Measurements from ENCODE around the gene PATZ1. TPM values are rescaled to one million over a fixed set of nuclear protein-coding genes. Genes with fewer than 3 reads are reported as not detected.

The PATZ1 gene
- total RNA-seq, 2 experiments from 2014 or later = 27.4 to 28.2 TPM

DNA sequence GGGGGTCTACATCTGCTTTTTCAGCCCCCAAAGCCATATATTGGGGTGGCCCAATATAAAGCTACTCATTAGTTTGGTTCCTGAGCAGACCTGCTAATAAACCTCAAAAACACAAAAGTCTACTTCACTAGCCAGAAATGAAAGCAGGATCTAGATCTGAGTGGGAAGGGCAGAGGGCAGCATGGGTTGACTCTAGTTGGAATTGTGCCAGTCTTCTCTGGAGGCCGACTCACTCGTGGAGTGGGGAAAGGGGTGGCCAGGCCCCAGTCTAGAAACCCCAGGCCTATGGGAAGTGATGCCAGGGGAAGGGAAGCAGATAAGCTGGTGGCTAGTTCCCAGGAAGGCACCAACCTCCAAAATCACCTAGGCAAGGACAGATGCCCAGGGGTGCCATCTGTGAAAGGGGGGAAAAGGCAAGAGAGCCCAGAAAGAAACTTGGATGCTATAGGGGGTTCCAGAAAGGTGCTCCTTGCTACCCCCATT, 5.3 kb downstream of the PATZ1 start:
- H3K4me3 Mint-ChIP-seq = no peak overlapping the region
- peaks cover 28% of the 10 kb centered on the region for H3K36me3 Mint-ChIP-seq
- H3K9me3 Mint-ChIP-seq (ENCODE audit: low read depth) = no peaks in the 10 kb centered on the region
- peak overlapping the region; percentile 41 for H3K27ac Mint-ChIP-seq
- CTCF ChIA-PET = interaction anchor here (1.6 kb wide), 1 partner anchor 28 kb away, joined by 5 read pairs; no protein-coding TSS in a partner anchor
- DNase-seq = no peak
- no peaks in the 10 kb centered on the region for H3K27me3 Mint-ChIP-seq
- no peak for ATAC-seq
- H3K4me1 Mint-ChIP-seq = peaks cover 62% of the 10 kb centered on the region

GRCh38 chr22:31340360-31340759, 5.8 kb downstream of the PATZ1 start:
- H3K9me3 Mint-ChIP-seq (ENCODE audit: low read depth) = no peaks in the 10 kb centered on the region
- no peak for ATAC-seq
- CTCF ChIA-PET = interaction anchor here (1.6 kb wide), 1 partner anchor 27 kb away, joined by 5 read pairs; no protein-coding TSS in a partner anchor
- no peak for DNase-seq
- H3K4me1 Mint-ChIP-seq = peaks cover 62% of the 10 kb centered on the region
- no peak overlapping the region for H3K27ac Mint-ChIP-seq
- H3K27me3 Mint-ChIP-seq = no peaks in the 10 kb centered on the region
- H3K4me3 Mint-ChIP-seq = no peak overlapping the region
- peaks cover 28% of the 10 kb centered on the region for H3K36me3 Mint-ChIP-seq

DNA sequence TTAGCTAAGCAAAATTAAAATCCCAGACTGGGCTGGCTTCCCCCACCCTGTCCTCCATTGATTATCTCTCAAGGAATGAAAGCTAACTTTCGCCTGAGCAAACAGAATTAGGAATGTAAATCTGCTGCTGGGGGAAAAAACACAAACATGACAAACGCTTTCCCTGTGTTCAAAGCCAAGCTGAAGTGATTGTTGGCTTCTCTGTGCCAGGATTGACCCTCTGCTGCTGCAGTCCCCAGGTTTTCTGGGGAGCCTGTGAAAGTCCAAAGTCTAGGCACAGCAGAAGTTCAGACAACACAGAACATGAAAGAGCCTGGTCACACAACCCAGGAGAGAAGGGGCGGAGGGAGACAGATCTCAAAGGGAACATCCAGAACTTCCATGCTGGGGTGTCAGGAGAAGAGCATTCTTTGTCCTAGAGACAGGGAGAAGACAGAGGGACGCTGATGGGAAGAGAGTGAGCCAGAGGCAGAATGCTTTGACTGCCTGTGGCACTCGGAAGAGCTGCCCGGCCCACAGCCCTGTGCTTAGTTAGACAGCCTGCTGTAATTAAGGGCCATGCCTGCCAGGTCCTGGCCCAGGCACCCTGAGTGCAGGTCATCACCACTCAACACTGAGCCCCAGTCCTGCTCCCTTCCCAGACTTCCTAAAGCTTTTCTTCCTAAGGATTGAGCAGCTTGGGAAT, 6.9 kb downstream of the PATZ1 start:
- ATAC-seq = no peak
- peaks cover 21% of the 10 kb centered on the region for H3K36me3 Mint-ChIP-seq
- H3K4me3 Mint-ChIP-seq = no peak overlapping the region
- H3K27me3 Mint-ChIP-seq = no peaks in the 10 kb centered on the region
- no peak for DNase-seq
- CTCF ChIA-PET = interaction anchor here (0.9 to 1.6 kb wide), 3 partner anchors 9 to 26 kb away, joined by 3 to 5 read pairs (median 3); no protein-coding TSS in a partner anchor
- peak overlapping the region; percentile 9 for H3K27ac Mint-ChIP-seq
- H3K9me3 Mint-ChIP-seq (ENCODE audit: low read depth) = no peaks in the 10 kb centered on the region
- peaks cover 55% of the 10 kb centered on the region for H3K4me1 Mint-ChIP-seq

DNA sequence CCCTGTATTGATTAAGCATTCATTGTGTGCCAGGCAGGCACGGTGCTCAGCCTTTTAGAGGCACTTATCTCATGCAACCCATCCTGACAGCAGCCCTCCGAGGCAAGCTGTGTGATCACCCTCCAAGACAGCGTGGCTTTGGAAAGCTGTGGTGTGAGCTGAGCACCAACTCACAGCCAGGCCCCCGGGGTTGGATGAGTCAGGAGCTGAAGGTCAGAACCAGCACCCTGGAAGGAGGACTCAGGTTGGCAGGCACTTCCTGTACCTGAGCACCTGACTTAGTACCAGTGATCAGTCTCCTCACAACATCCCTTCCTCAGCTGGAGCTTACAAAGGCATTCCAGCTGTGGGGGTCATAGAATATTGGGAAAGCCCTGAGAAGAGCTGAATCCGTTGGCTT, 9.0 kb downstream of the PATZ1 start:
- no peak overlapping the region for H3K4me3 Mint-ChIP-seq
- CTCF ChIA-PET = interaction anchor here (0.8 to 2.1 kb wide), 5 partner anchors 8 to 41 kb away, joined by 3 to 7 read pairs (median 4); partner anchors contain the start of gene PATZ1
- H3K27me3 Mint-ChIP-seq = no peaks in the 10 kb centered on the region
- H3K9me3 Mint-ChIP-seq (ENCODE audit: low read depth) = no peaks in the 10 kb centered on the region
- H3K36me3 Mint-ChIP-seq = peaks cover 20% of the 10 kb centered on the region
- no peak for ATAC-seq
- no peak overlapping the region for H3K27ac Mint-ChIP-seq
- H3K4me1 Mint-ChIP-seq = peaks cover 34% of the 10 kb centered on the region
- peak; percentile 43 for DNase-seq

DNA sequence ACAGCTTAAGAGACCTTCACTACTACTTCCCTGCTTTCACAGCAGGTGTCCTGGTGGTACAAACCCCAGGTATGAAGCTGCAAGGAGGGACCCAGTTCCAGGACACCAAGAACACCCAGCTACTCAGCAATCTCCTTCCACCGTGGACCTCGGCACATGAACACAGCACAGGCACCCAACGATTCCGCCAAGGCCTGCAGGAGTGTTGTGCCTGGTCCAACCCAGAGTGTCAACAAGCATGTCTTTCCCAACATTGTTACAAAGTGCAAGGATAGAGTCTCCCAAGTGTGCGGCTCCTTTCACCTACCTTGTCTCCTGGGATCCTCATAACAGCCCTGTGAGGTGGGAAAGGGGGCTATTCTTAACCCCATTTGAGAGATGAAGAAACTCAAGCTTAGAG, 11.8 kb downstream of the PATZ1 start:
- no peak overlapping the region for H3K4me3 Mint-ChIP-seq
- CTCF ChIA-PET = interaction anchor here (4.7 kb wide), 1 partner anchor 21 kb away, joined by 16 read pairs; no protein-coding TSS in a partner anchor
- H3K4me1 Mint-ChIP-seq = peaks cover 31% of the 10 kb centered on the region
- H3K27ac Mint-ChIP-seq = no peak overlapping the region
- no peaks in the 10 kb centered on the region for H3K27me3 Mint-ChIP-seq
- DNase-seq = no peak
- H3K36me3 Mint-ChIP-seq = peaks cover 22% of the 10 kb centered on the region
- no peaks in the 10 kb centered on the region for H3K9me3 Mint-ChIP-seq (ENCODE audit: low read depth)
- no peak for ATAC-seq

DNA sequence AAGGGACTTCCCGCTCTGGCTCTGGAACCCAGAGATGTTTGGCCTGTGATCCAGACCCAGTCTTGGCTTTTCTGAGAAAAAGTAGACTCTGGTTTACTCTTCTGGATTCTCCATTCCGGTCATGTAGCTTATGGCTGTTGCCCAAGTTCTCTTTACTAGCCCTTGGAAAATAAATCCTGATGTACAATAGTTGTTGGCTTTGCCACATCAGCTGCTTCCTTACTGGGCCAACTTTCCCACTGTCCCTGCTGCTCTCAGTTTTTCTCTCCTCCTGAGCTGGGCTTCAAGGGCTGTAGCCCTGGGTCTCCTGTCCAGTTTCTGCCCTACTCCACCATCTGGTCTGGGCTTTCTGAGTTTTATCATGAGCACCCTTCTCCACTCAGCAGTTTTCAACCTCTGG, 12.5 kb downstream of the PATZ1 start:
- no peaks in the 10 kb centered on the region for H3K27me3 Mint-ChIP-seq
- DNase-seq (no peak), ATAC-seq (no peak)
- CTCF ChIA-PET = interaction anchor here (4.7 kb wide), 1 partner anchor 20 kb away, joined by 16 read pairs; no protein-coding TSS in a partner anchor
- H3K4me1 Mint-ChIP-seq = peaks cover 29% of the 10 kb centered on the region
- peaks cover 25% of the 10 kb centered on the region for H3K36me3 Mint-ChIP-seq
- H3K9me3 Mint-ChIP-seq (ENCODE audit: low read depth) = no peaks in the 10 kb centered on the region
- no peak overlapping the region for H3K4me3 Mint-ChIP-seq
- no peak overlapping the region for H3K27ac Mint-ChIP-seq

DNA sequence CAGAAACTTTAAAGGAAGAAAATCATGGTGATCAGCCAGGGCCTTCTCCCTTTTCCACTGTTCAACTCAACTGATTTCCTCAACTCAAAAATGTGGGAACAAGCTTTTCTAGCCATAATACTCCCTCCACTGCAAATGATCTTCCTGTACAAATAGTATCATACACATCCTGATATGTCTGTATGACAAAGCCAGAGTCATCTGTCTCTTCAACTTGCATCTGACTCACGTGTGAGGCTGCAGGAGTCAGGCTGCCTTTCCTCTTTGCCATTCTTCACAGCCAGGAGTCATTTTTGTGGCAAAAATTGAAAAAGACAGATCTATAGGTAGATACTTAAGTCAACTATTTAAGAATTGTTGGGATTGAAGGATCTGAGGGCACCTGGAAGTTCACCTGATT, 13.3 kb downstream of the PATZ1 start:
- CTCF ChIA-PET = interaction anchor here (4.7 kb wide), 1 partner anchor 19 kb away, joined by 16 read pairs; no protein-coding TSS in a partner anchor
- ATAC-seq (no peak), DNase-seq (no peak)
- H3K27me3 Mint-ChIP-seq = no peaks in the 10 kb centered on the region
- H3K4me3 Mint-ChIP-seq = no peak overlapping the region
- peaks cover 29% of the 10 kb centered on the region for H3K36me3 Mint-ChIP-seq
- no peak overlapping the region for H3K27ac Mint-ChIP-seq
- H3K4me1 Mint-ChIP-seq = peaks cover 24% of the 10 kb centered on the region
- H3K9me3 Mint-ChIP-seq (ENCODE audit: low read depth) = no peaks in the 10 kb centered on the region

DNA sequence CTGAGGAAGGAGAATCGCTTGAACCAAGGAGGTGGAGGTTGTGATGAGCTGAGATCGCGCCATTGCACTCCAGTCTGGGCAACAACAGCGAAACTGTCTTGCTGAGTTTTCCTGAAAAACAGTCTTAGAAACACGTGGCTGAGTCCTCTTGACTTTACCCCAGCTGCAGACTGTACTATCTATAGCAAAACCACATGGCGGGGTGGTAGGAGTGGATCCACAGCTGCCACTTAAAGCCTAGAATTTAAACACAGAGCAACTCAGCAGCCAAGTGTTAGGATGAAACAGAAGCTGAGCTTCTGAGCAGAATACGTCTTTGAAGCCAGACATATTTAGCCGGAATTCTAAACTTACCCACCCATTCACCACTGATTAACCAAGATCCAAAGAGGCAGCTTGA, 14.1 kb downstream of the PATZ1 start:
- ATAC-seq (no peak), DNase-seq (no peak)
- H3K4me1 Mint-ChIP-seq = peaks cover 18% of the 10 kb centered on the region
- peaks cover 30% of the 10 kb centered on the region for H3K36me3 Mint-ChIP-seq
- no peak overlapping the region for H3K4me3 Mint-ChIP-seq
- no peaks in the 10 kb centered on the region for H3K27me3 Mint-ChIP-seq
- CTCF ChIA-PET = interaction anchor here (4.7 kb wide), 1 partner anchor 19 kb away, joined by 16 read pairs; no protein-coding TSS in a partner anchor
- H3K9me3 Mint-ChIP-seq (ENCODE audit: low read depth) = no peaks in the 10 kb centered on the region
- H3K27ac Mint-ChIP-seq = no peak overlapping the region

DNA sequence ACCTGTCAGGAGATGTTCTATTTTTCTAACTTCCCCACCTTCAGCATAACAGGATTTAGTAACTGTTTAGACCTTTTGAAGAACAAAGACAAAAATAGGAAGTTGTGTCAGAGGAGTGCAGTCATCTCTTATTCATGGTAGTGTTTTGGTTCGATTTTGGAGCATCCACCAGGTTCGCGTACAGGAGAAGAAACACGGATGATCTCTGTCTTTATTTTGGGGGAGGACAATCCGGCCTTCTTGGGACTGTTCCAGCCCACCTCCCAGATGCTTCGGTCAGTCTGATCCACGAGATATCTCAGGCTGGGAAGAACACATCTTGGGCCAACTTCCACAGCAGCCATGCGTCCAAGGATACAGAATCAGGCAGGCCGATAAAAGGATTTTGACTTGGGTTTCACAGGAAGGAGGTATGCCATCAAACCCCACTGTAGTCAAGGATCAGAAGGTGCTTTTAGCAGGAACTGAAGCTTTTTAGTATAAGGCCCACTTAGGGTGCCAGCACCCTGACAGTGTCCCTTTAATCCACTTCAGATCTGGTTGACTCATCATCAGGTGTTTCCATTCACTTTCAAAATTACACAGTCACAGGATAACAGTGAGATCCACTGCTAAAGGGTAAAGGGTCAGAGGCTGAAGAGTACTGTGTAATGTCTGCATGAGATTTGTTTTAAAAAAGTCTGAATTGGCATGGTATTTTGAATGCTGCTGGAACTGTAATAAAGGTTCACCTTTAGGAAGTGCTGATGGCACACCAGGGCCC, 16.5 kb downstream of the PATZ1 start:
- Mint-ChIP-seq H3K4me3 (no peak overlapping the region), H3K9me3 (ENCODE audit: low read depth) (no peaks in the 10 kb centered on the region), H3K36me3 (peaks cover 40% of the 10 kb centered on the region), H3K27ac (peak overlapping the region; percentile 45), H3K27me3 (no peaks in the 10 kb centered on the region), H3K4me1 (peaks cover 18% of the 10 kb centered on the region)
- CTCF ChIA-PET = no interaction called here
- DNase-seq (no peak), ATAC-seq (peak; percentile 70)

- H3K9me3 Mint-ChIP-seq (ENCODE audit: low read depth) = no peaks in the 10 kb centered on the region
- no peak overlapping the region for H3K4me3 Mint-ChIP-seq
- CTCF ChIA-PET = no interaction called here
- no peak overlapping the region for H3K27ac Mint-ChIP-seq
- no peak for ATAC-seq
- H3K4me1 Mint-ChIP-seq = peaks cover 19% of the 10 kb centered on the region
- peaks cover 40% of the 10 kb centered on the region for H3K36me3 Mint-ChIP-seq
- DNase-seq = no peak
- no peaks in the 10 kb centered on the region for H3K27me3 Mint-ChIP-seq
Measured at GRCh38 chr22:31329029-31329428, 17.1 kb downstream of the PATZ1 start.

- no peaks in the 10 kb centered on the region for H3K27me3 Mint-ChIP-seq
- peaks cover 37% of the 10 kb centered on the region for H3K36me3 Mint-ChIP-seq
- no peak overlapping the region for H3K27ac Mint-ChIP-seq
- ATAC-seq = no peak
- CTCF ChIA-PET = interaction anchor here (0.9 to 1.4 kb wide), 2 partner anchors 15 to 116 kb away, joined by 3 to 4 read pairs; partner anchors contain the start of gene LIMK2
- H3K4me1 Mint-ChIP-seq = peaks cover 19% of the 10 kb centered on the region
- H3K4me3 Mint-ChIP-seq = no peak overlapping the region
- DNase-seq = no peak
- H3K9me3 Mint-ChIP-seq (ENCODE audit: low read depth) = no peaks in the 10 kb centered on the region
Measured at GRCh38 chr22:31328544-31328960, 17.6 kb downstream of the PATZ1 start.

DNA sequence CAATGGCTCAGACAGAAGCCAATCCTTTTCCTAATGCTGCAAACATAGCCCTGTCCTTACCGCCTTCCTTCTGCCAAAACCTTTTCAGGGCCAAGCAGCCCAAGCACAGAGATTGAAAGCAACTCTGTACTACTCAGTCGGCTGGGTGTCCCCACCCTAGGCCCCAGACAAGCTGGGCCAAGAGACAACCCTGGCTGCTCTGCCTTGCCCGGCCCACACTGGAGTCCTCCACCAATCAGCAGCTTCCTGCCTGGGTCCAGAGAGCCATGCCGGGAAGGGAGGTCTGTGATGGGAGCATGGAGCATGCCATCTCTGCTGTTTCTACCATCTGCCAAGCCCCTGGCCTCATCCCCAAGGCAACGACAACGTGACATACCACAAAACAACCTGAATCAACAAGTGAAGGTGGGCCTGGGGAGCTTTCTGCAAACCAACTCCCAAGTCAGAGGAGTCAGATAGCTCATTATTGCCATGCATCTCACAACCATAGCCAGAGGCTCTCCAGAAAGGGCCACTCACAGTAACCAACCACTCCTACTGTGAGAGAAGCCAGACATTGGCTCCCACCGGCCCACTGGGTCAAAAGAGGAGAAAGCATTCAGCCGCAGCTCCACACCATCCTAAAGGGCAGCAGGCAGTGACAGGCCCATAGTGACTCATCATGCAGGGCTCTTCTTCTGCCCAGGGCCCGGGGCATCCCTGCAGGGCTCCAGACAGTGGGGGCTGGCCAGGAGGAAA, 18.2 kb downstream of the PATZ1 start:
- H3K27me3 Mint-ChIP-seq = no peaks in the 10 kb centered on the region
- H3K36me3 Mint-ChIP-seq = peaks cover 37% of the 10 kb centered on the region

DNA sequence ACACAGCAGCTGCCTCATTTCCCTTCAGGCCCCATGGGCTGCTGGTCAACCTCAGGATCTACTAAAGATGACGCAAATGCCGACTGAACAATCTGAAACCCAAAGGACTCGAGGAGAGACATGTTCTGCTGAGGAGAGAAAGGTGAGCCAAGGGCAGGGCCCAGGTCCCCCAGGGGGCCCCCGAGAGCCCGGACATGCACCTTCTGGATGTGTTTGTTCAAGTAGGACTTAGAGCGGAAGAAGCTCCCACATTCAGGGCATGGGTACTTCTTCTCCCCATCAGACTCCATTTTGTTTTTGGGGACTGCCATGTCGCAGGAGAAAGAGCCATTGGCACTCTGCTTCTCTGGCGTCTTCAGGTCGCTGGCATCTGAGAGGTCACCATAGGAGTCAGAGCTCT, 19.3 kb downstream of the PATZ1 start:
- H3K36me3 Mint-ChIP-seq = peaks cover 31% of the 10 kb centered on the region
- no peak overlapping the region for H3K4me3 Mint-ChIP-seq
- DNase-seq = no peak
- H3K27ac Mint-ChIP-seq = no peak overlapping the region
- no peaks in the 10 kb centered on the region for H3K9me3 Mint-ChIP-seq (ENCODE audit: low read depth)
- CTCF ChIA-PET = interaction anchor here (0.6 to 1.1 kb wide), 2 partner anchors 14 to 56 kb away, joined by 3 to 4 read pairs; no protein-coding TSS in a partner anchor
- no peaks in the 10 kb centered on the region for H3K27me3 Mint-ChIP-seq
- no peak for ATAC-seq
- peaks cover 19% of the 10 kb centered on the region for H3K4me1 Mint-ChIP-seq

More for the DNA sequence above, 18.2 kb downstream of the PATZ1 start:
- Mint-ChIP-seq H3K27ac (no peak overlapping the region), H3K9me3 (ENCODE audit: low read depth) (no peaks in the 10 kb centered on the region), H3K4me3 (no peak overlapping the region), H3K4me1 (peaks cover 19% of the 10 kb centered on the region)
- DNase-seq (no peak), ATAC-seq (no peak)
- CTCF ChIA-PET = interaction anchor here (0.9 to 1.4 kb wide), 2 partner anchors 14 to 115 kb away, joined by 3 to 4 read pairs; partner anchors contain the start of gene LIMK2
